G401.6 (cell line): ENCODE data around the gene ADCY6.

Experiments used
- FAIRE-seq: peaks from 2 replicates; lab custom pipeline; 2012; peaks lifted over from hg19 to GRCh38; lab: Jason Lieb, UNC

ADCY6 gene

GRCh38 chr12:48788854-48789775 is at the start of gene ADCY6:
ADCY6 (minus strand) TSS chr12:48789089; CDS start chr12:48783434, 5,655 bp downstream.
- no peak for FAIRE-seq

GRCh38 chr12:48838048-48838447 is 49.2 kb upstream of the ADCY6 start:
- FAIRE-seq = no peak

DNA sequence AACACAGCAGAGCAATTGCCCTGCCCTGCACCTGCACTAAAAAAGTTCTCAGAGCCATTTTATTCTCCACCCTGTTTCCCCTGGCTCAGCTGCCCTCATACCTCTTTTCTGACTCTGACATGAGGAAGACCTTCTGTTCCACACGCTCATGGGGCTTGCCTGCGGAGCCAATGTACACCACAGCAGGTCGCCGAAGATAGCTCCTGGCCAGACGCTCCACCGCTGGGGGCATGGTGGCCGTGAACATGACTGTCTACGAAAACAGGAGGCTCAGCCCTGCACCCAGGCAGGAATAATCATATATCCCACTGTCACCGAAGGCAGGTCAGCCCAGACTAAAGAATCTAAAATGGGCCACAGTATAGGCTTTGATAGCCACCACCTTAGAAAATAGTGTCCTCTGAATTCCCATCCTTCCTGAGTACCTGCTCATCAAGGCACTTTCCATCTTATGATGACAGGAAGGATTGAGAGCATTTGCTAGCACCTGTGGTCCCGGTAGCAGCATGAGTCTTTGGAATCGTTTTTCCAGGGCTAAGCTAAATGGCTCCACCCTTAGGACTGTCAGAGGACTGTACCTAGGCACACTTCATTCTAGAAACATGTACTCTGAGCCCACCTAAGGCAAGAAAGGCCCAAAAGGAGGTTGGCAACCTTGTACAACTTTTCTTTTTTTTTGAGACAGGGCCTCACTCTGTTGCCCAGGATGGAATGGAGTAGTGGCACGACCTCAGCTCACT is 43.6 kb upstream of the ADCY6 start:
- FAIRE-seq = no peak

GRCh38 chr12:48831257-48831656 is 42.4 kb upstream of the ADCY6 start:
- no peak for FAIRE-seq

DNA sequence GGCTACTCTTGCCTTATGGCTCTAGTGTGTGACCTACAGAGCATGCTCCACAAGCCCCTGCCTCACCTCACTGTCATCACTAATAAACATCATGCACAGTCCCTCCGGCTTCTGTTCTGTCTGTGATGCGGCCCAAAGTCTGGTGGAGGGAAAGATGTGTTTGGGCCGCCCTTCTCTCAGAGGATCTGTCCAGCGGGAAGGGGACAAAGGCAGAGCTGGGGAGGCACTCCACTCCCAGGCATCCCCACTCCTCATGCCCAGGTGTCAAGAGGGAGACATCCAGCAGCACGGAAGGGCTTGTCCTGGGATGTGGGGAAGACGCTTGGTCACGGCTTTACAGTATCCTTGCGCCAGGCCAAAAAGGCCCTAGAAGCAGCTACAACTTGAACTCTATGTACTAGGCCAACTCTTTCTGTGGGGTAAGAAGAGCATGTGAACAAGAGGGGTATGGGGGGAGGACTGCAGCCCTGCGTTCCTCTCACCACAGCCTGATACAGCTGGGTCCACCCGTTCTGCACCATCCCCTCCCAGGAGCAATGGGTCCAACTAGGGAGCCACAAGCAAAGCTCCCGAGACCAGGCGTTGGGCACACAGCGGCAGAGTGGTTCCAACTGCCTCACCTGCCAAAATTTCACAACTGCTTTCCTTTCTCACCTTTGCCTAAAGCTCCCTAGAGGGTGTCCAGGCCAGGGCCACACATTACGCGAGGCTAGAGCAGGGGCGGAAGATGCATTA is 40.1 kb upstream of the ADCY6 start:
- no peak for FAIRE-seq

- FAIRE-seq = no peak
These were observed 39.4 kb upstream of the ADCY6 start for GRCh38 chr12:48828293-48828692.

GRCh38 chr12:48827513-48828096 is 38.7 kb upstream of the ADCY6 start:
- FAIRE-seq = no peak

- no peak for FAIRE-seq
These were observed 38.1 kb upstream of the ADCY6 start for GRCh38 chr12:48827026-48827425.

DNA sequence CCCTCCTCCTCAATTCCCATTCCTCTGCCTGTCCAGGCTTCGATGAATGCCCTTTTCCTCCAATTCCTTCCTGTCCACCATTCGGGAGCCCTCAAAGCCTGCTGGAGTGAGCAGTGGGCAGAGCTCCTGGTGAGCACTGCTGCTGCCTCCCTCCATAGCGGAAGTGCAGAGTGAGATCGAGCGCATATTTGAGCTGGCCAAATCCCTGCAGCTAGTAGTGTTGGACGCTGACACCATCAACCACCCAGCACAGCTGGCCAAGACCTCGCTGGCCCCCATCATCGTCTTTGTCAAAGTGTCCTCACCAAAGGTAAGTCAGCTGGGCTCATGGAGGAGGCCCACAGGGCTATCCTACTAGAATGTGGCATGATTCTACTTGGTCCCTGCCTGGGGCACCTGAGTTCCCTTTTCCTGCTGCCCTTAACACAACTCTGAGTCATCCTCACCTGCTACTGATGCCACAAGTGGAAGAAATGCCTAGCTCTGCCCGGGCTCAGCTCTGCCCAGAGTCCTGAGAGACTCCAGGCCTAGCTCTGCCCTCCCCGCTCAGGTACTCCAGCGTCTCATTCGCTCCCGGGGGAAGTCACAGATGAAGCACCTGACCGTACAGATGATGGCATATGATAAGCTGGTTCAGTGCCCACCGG is 37.4 kb upstream of the ADCY6 start:
- FAIRE-seq = no peak

DNA sequence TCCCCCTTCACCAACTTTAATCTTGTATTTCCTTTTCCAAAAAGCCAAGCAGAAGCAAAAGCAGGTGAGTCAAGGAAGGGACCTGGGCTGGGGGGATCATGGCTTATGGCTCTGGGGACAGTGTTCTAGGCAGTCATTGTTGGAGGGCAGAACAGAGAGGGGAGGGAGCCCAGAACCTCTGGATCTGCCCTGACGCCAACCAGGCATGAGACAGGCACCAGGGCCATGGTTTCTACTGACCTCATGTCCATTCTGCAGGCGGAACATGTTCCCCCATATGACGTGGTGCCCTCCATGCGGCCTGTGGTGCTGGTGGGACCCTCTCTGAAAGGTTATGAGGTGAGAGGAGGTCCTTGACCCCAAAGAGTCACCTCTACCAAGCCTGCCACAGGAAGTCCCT is 36.0 kb upstream of the ADCY6 start:
- no peak for FAIRE-seq

DNA sequence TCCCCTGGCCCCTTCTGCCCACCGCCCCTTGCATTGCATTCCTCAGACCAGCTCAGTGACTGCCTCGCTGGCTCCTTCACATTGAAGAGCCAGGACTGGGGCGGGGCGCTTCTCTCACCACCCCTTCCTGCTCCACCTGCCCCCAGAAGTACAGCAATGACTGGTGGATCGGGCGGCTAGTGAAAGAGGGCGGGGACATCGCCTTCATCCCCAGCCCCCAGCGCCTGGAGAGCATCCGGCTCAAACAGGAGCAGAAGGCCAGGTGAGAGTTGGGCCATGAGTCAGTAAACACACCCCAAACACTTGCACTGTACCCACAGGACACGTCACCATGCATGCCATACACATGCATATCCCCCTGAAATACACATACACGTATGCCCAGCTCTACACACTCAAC is 35.2 kb upstream of the ADCY6 start:
- no peak for FAIRE-seq

DNA sequence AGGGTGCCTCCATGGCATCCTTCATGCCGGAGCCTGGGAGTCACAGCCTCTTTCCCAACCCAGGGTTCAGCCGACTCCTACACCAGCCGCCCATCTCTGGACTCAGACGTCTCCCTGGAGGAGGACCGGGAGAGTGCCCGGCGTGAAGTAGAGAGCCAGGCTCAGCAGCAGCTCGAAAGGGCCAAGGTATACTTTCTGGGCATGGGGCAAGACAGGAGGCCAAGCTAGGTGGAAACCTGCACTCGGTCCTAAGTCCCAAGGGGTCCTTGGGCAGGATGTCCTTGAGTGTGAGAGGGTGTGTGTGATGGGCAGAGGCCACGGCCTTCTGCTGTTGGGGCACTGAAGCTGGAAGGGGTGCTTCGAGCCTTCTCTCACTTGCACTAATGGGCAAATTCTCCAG is 34.4 kb upstream of the ADCY6 start:
- no peak for FAIRE-seq

- FAIRE-seq = no peak
These were observed 33.8 kb upstream of the ADCY6 start for GRCh38 chr12:48822711-48823110.

GRCh38 chr12:48822139-48822538 is 33.2 kb upstream of the ADCY6 start:
- FAIRE-seq = no peak

- no peak for FAIRE-seq
These were observed 31.3 kb upstream of the ADCY6 start for GRCh38 chr12:48819986-48820725.

DNA sequence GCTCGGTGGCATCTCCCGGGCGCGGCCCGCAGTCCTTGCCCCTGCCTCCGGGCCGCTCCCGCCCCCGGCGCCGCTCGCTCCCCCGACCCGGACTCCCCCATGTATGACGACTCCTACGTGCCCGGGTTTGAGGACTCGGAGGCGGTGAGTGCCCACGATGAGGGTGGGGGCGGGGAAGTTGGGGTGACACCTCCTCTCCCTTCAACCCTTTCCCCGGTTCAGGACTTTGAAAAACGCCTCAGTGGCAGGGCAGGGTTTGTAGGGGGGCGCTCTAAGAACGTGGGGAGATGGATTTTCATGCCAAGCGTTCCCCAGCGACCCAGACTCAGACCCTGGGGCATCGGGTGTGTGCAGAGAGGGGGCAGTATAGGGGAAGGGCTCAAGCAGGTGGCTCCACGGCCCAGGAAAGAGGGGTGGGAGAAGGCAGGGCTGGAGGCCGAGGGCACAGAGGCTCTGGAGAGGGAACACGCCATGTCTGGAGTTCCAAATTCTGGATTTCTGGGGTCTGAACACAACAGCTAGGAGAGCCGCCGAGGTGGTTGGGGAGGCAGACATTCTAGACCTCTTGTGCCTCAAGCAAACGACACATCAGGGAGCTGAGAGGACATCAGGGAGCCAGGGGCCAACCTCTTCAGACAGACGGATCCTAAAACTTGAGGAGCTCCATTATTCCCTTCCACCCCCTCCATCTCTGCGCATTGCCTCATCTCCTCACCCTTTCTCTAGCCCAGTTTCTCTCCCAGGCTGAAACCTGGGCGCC is 30.1 kb upstream of the ADCY6 start:
- FAIRE-seq = no peak

- FAIRE-seq = no peak
These were observed 29.3 kb upstream of the ADCY6 start, which contains the start of gene CACNB3 for GRCh38 chr12:48817873-48818830. CACNB3 (plus strand) TSS chr12:48818496; CDS start chr12:48818930, 434 bp downstream.

DNA sequence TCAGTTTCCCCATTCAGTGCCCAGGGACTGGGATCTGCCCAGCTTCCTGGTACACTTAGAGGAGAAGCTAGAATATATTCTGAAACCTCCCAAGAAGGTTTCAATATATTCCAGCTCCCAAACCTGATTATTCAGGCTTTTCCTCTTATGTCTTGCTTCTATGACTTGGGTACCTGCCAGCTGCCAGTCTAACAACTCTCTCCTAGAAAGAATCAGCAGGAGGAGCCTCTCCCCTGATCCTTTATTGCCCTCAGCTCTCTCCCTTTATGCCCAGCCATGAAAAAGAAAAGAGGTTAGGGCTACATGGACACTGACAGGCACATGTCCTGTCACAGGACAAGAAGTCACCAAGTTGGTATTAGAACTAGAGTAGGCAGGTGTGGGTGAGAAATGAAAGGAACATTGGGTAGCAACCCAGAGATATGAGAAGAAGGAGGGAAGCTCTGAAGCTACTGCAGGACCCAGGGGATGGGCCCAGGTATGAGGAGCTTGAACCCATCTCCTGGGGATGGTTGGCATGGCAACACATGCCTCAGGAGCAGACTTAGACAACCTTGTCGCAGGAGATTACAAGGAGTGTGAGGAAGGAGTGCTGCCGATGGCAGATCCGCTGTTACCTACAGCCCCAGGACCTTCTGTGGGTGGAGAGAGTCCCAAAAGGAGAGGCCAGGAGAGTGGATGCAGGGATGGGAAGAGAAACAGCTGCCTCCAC is 27.4 kb upstream of the ADCY6 start:
- FAIRE-seq = no peak
